IgD-negative memory B cell (primary cell): ENCODE results near the gene CUX1. TPM values are rescaled to one million over a fixed set of nuclear protein-coding genes. Genes with fewer than 3 reads are reported as not detected.

ENCODE experiments used
- H3K27ac Mint-ChIP-seq, 3 donors: one replicate each; pipeline ENCODE4 v1.8.0; 2020 to 2022; ENCODE audit warnings: mild to moderate bottlenecking in 3 of 3, mixed read lengths in 3 of 3, moderate library complexity in 1 of 3
- H3K27me3 Mint-ChIP-seq: one replicate; pipeline ENCODE4 v1.8.0; 2021; ENCODE audit warnings: mixed read lengths
- H3K36me3 Mint-ChIP-seq: one replicate; pipeline ENCODE4 v1.8.0; 2020; ENCODE audit warnings: mild to moderate bottlenecking, mixed read lengths
- H3K4me1 Mint-ChIP-seq, 3 donors: one replicate each; pipeline ENCODE4 v1.8.0; 2020 to 2022; ENCODE audit warnings: mixed read lengths in 3 of 3, mild to moderate bottlenecking in 1 of 3
- H3K4me3 Mint-ChIP-seq, 4 donors: one replicate each; pipeline ENCODE4 v1.8.0; 2020 to 2022; ENCODE audit warnings: mild to moderate bottlenecking in 4 of 4, mixed read lengths in 4 of 4, moderate library complexity in 3 of 4
- H3K9me3 Mint-ChIP-seq, 3 donors: one replicate each; pipeline ENCODE4 v1.8.0; 2020 to 2021; ENCODE audit warnings: mixed read lengths in 3 of 3, mild to moderate bottlenecking in 1 of 3
- polyA plus RNA-seq: library from polyadenylated mRNA; unstranded; fragments of 300-500 nt; fragmentation: Illumina TruSeq; gene quantifications from one replicate; pipeline ENCODE4 v1.2.3, GENCODE V29; 2021

Gene CUX1
- polyA plus RNA-seq, 1 donor from 2014 or later = 22.2 TPM

DNA sequence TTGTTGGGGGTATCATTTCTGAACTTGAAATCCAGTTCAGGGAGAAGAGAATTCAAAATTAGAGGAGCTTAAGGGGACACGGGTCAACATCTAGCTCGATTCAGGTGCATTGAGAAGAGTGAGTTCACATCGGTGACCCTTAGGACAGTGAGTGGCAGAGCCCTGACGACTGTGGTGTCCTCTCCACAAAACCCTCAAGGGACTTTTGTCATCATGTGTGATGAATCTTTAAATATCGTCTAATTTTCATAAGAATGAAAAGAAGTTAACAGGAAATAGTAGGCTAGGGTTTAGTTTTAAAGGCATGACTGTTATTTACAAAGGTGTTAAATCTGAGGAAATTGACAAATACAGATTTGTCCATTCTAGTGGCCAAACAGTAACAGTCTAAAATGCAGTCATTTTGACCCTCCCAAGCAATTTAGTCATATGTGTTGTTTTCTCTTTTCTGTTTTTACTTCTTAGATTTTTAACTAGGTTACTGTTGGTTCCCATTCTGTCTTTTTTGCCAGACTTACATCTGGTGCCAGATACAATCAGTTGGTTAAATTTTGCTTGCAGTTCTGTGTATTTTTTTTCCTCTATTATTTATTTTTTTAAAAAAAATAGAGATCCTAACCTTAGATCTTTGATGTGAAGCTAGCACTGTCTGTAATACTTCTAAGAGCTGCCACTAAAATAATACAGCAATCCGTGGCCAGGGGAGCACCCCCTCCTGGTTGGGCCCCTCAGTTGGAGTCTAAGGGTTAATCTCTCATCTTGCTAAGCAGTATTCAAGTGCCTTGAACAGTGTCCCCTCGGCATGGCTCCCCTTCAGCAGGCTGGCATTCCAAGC is 434.3 kb downstream of the CUX1 start:
- H3K9me3 Mint-ChIP-seq = no peaks in the 10 kb centered on the region
- no peaks in the 10 kb centered on the region for H3K36me3 Mint-ChIP-seq
- H3K4me3 Mint-ChIP-seq = no peak overlapping the region
- H3K4me1 Mint-ChIP-seq = peaks cover 4 to 14% (median 13%) of the 10 kb centered on the region in 3 donors
- H3K27ac Mint-ChIP-seq = peak overlapping the region in 1 of 3 donors; percentile 26
- no peaks in the 10 kb centered on the region for H3K27me3 Mint-ChIP-seq

- Mint-ChIP-seq H3K27me3 (no peaks in the 10 kb centered on the region), H3K4me1 (peaks cover 4 to 14% (median 13%) of the 10 kb centered on the region in 3 donors), H3K9me3 (no peaks in the 10 kb centered on the region), H3K4me3 (peak overlapping the region in 1 of 4 donors; percentile 44), H3K36me3 (no peaks in the 10 kb centered on the region), H3K27ac (peak overlapping the region in 1 of 3 donors; percentile 26)
Observed at GRCh38 chr7:102252366-102252982, 435.0 kb downstream of the CUX1 start.

DNA sequence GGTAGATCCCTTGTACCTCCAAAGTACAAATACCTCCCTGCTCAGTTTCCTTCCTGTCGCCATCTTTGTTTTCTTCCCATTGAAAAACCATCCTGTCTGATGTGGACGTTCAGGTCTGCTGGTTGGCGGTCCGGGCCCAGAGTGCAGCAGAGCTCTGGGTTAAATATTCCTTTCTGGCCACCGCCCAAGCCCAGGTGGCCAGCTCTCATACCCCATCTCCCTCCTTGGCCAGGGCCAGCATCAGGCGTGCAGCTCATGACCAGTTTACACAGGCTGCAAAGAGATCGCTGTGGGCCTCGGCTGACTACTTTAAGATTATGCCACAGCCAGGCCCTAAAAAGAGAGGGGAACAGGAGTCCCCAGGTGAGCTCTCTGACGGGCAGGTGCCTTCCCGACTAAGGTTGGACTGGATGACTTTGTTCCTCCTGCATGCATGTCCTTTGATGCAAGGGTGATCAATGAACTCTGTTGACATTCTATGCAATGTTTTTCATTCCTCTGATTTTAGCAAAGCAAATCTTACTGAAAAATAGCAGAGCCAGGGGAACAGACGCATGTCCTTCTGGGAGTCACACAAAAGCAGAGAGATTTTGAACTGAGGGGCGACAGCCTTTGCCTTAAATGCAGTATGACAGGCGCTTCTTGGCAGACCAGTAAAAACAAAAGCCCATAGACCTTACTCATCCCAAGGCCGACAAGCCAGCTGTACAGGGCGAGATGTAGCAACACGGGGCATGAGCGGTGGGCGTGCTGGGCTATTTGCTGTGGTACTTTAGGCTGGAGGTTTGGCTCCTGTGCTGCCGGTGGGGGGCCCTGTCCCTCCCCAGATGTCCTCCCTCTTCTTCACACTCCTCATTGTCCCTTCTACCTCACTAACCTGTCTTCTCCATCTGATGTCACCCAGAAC is 435.9 kb downstream of the CUX1 start:
- Mint-ChIP-seq H3K27me3 (no peaks in the 10 kb centered on the region), H3K4me3 (no peak overlapping the region), H3K4me1 (peaks cover 4 to 14% (median 13%) of the 10 kb centered on the region in 3 donors), H3K9me3 (no peaks in the 10 kb centered on the region), H3K36me3 (no peaks in the 10 kb centered on the region), H3K27ac (no peak overlapping the region)

DNA sequence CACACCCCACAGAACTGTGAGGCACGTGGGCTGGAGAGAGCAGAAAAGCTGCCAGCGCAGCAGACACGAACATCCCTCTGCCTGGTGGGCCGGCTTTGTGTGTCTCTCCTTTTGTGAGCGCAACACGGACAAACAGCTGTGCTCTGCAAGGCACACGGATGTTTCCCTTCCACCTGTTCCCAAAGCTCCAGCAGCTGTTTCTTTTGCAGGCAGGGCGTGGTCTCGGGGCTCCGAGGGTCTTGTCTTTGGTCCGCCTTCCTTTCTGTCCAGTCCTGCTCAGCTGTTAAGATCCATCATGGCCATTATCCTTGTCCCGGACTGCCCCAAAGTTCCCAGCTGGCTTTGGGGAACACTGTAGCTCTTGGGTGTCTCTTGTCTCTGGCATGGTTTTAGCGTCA is 436.5 kb downstream of the CUX1 start:
- Mint-ChIP-seq H3K4me3 (no peak overlapping the region), H3K4me1 (peaks cover 4 to 14% (median 13%) of the 10 kb centered on the region in 3 donors), H3K27me3 (no peaks in the 10 kb centered on the region), H3K27ac (no peak overlapping the region), H3K36me3 (no peaks in the 10 kb centered on the region), H3K9me3 (no peaks in the 10 kb centered on the region)

GRCh38 chr7:102254521-102254920 is 437.1 kb downstream of the CUX1 start:
- Mint-ChIP-seq H3K27me3 (no peaks in the 10 kb centered on the region), H3K36me3 (no peaks in the 10 kb centered on the region), H3K4me3 (no peak overlapping the region), H3K4me1 (peaks cover 4 to 14% (median 13%) of the 10 kb centered on the region in 3 donors), H3K27ac (no peak overlapping the region), H3K9me3 (no peaks in the 10 kb centered on the region)

DNA sequence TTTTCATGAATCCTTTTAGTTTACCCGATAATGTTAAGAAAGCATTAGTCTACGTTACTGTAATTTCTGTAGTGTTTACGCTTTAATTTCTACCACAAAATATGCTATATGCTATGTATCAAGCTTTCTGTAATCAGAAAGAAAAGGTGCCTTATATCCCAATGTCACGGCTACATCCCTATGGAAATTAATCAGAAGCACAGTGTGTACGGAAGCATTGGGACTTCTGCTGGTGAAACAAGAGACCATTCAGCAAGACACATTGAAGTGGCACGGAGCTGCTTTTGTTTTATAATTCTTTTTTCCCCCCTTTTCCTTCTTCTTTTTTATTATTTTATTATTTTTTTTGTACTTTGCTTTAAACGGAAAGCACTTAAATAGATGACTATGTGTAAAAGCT is 438.1 kb downstream of the CUX1 start:
- Mint-ChIP-seq H3K4me1 (peaks cover 4 to 14% (median 10%) of the 10 kb centered on the region in 3 donors), H3K36me3 (no peaks in the 10 kb centered on the region), H3K9me3 (no peaks in the 10 kb centered on the region), H3K27me3 (no peaks in the 10 kb centered on the region), H3K4me3 (no peak overlapping the region), H3K27ac (no peak overlapping the region)

GRCh38 chr7:102255916-102256315 is 438.5 kb downstream of the CUX1 start:
- Mint-ChIP-seq H3K9me3 (no peaks in the 10 kb centered on the region), H3K4me3 (no peak overlapping the region), H3K27me3 (no peaks in the 10 kb centered on the region), H3K36me3 (no peaks in the 10 kb centered on the region), H3K4me1 (peaks cover 4 to 14% (median 8%) of the 10 kb centered on the region in 3 donors), H3K27ac (no peak overlapping the region)

DNA sequence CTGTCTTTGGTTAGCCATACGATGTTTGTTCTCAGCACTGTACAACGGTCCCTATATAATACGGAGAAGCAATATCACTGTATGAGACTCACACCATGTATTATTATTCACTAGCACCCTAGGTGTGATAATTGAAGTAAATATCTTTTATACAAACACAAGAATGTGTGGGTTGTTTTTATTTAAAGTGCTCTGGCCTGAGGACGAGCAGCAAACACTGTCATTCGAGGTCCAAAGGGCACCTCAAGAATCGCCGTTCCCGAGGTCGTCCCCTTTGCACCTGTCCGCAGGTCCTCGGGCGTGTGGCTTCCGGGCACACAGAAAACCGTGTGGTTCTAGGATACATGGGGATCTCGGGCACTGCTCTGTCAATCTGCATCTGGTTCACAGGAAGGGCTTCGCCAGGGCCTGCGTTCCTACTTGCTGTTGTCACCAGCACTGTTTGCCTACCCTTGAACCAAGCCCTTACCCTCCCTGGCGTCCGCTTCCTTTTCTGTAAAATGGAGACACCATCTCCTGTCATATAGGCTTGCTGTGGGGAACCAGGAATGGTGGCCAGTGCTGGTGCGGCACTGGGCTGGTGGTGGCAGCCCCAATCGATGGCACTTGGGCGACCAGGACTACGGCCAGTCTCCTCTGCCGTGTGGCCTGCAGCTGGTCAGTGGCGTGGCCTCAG is 440.8 kb downstream of the CUX1 start:
- peaks cover 0 to 1% (median 0%) of the 10 kb centered on the region in 3 donors for H3K9me3 Mint-ChIP-seq

DNA sequence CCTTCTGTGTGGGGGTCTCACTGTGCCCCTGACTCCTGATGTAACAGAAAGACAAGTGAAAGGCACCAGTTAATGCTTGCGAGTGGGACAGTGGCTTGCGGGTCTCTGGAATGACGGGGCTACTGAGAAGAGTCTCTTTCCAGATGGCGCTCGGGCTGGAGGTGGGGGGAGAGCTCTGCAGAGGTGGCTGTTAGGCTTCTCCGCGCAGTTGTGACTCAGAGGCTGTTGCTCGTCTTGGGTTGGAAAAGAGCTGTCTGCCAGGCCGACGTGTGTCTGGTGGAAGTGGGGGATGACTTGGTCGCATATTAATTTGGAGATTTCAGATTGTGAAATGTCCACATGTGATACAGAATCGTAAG is 441.3 kb downstream of the CUX1 start:
- H3K27me3 Mint-ChIP-seq = no peaks in the 10 kb centered on the region
- no peaks in the 10 kb centered on the region for H3K36me3 Mint-ChIP-seq
- no peak overlapping the region for H3K27ac Mint-ChIP-seq
- H3K4me3 Mint-ChIP-seq = no peak overlapping the region
- peaks cover 0 to 1% (median 0%) of the 10 kb centered on the region in 3 donors for H3K9me3 Mint-ChIP-seq
- H3K4me1 Mint-ChIP-seq = no peaks in the 10 kb centered on the region

More for the DNA sequence above, 440.8 kb downstream of the CUX1 start:
- Mint-ChIP-seq H3K27me3 (no peaks in the 10 kb centered on the region), H3K27ac (no peak overlapping the region), H3K4me3 (no peak overlapping the region), H3K4me1 (no peaks in the 10 kb centered on the region), H3K36me3 (no peaks in the 10 kb centered on the region)

GRCh38 chr7:102260856-102261255 is 443.4 kb downstream of the CUX1 start:
- no peaks in the 10 kb centered on the region for H3K36me3 Mint-ChIP-seq
- H3K4me1 Mint-ChIP-seq = no peaks in the 10 kb centered on the region
- H3K27ac Mint-ChIP-seq = no peak overlapping the region
- H3K27me3 Mint-ChIP-seq = no peaks in the 10 kb centered on the region
- peaks cover 0 to 1% (median 0%) of the 10 kb centered on the region in 3 donors for H3K9me3 Mint-ChIP-seq
- no peak overlapping the region for H3K4me3 Mint-ChIP-seq

DNA sequence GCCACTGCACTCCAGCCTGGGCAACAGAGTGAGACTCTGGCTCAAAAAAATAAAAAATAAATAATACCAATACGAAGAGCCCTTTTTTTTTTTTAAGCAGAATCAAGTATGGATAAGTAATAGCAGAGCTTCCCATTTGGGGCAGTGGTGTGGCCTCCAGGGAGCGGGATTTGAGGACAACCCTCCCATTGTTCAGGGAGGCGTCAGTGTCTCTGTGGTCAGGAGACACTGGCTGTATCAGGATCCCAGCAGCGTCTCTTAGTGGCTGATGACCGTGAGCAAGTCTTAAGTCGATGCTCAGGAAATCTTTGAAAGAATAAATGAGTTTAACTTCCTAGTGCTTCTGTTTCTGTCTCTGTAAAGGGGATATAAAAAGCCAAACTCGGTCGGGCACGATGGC is 444.0 kb downstream of the CUX1 start:
- peaks cover 0 to 1% (median 0%) of the 10 kb centered on the region in 3 donors for H3K9me3 Mint-ChIP-seq
- no peaks in the 10 kb centered on the region for H3K36me3 Mint-ChIP-seq
- no peak overlapping the region for H3K27ac Mint-ChIP-seq
- H3K4me1 Mint-ChIP-seq = no peaks in the 10 kb centered on the region
- no peak overlapping the region for H3K4me3 Mint-ChIP-seq
- H3K27me3 Mint-ChIP-seq = peaks cover 1% of the 10 kb centered on the region

DNA sequence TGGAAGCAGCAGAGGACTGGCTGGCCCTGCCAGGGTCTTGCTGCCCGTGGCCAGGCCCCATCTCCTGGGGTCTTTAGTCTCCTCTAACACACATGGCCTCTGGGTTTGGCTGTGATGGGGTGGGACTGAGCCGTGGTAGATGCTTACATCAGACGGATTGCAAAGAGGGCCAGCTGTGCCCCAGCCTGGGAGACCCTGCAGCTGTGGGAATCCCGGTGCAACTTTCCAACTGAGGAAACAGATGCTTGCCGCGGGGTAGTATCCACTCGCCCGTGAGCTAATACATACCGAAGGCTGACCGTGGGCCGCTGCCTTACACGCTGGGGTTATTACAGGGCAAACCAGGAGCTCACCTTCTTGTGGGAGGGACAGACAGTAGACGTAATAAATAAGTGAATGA is 445.1 kb downstream of the CUX1 start:
- Mint-ChIP-seq H3K4me1 (no peaks in the 10 kb centered on the region), H3K27ac (no peak overlapping the region), H3K9me3 (peaks cover 0 to 1% (median 0%) of the 10 kb centered on the region in 3 donors), H3K27me3 (peaks cover 1% of the 10 kb centered on the region), H3K4me3 (no peak overlapping the region), H3K36me3 (peaks cover 1% of the 10 kb centered on the region)

DNA sequence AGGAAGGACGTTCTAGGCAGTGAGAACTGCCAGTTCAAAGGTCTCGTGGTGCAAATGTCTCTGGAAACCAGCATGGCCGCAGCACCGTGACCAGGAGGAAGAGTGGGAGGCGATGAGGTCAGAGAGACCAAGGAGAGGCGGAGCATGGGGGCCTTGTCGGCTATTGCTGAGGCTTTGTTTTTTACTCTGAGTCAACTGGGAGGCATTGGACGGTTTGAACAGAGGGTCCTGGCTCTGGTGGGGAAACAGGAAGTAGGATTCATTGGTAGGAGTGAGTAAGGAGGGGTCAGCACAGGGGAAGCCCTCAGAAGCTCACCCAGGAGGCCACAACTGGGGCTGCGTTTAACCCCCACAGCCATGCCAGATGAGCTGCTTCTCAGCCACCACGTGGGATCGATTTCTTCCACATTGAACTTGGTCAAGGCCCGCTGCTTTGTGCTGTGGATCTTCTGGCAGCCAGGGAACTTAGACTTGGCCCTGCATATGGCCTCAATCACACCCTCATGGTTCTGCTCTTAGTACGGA is 447.0 kb downstream of the CUX1 start:
- H3K4me1 Mint-ChIP-seq = no peaks in the 10 kb centered on the region
- peaks cover 0 to 1% (median 0%) of the 10 kb centered on the region in 3 donors for H3K9me3 Mint-ChIP-seq
- H3K27ac Mint-ChIP-seq = no peak overlapping the region
- peaks cover 1% of the 10 kb centered on the region for H3K27me3 Mint-ChIP-seq
- H3K36me3 Mint-ChIP-seq = peaks cover 1% of the 10 kb centered on the region
- H3K4me3 Mint-ChIP-seq = no peak overlapping the region

- H3K9me3 Mint-ChIP-seq = peaks cover 0 to 1% (median 0%) of the 10 kb centered on the region in 3 donors
- H3K36me3 Mint-ChIP-seq = peaks cover 1% of the 10 kb centered on the region
- H3K27ac Mint-ChIP-seq = no peak overlapping the region
- H3K4me1 Mint-ChIP-seq = no peaks in the 10 kb centered on the region
- H3K27me3 Mint-ChIP-seq = peaks cover 1% of the 10 kb centered on the region
- no peak overlapping the region for H3K4me3 Mint-ChIP-seq
Observed at GRCh38 chr7:102266541-102266940, 449.1 kb downstream of the CUX1 start.
